HG03159 (cell line): ENCODE data around the gene OSM.

Experiments used
- ATAC-seq: cut with Tn5 transposase; IDR thresholded peaks from one replicate; pipeline ENCODE4 v1.9.1; 2021; ENCODE audit warnings: mild to moderate bottlenecking, moderate library complexity; ENCODE audit not compliant: unreplicated experiment

The OSM gene

DNA sequence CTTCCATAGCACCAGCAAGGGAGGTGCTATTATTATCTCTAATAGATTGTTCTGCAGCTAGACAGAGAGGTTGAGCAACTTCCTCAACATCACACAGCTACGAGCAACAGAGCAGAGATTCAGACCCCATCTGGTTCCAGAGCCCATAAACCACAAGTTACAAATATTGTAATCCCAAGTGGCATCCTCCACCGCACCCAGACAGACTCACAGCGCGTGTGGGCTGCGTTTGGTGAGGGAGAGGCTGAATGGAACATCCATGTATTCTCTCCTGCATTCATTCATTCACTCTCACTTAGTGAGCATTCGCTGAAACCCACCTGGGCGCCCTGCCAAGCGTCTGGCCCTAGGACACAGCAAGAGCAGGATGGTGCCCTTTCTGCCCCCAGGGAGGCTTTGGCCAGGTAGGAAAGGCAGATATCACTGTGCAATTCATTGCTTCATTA lies 53.6 kb downstream of the OSM start:
- no peak for ATAC-seq
